ENCODE results near the gene GATA6.

Gene GATA6

DNA sequence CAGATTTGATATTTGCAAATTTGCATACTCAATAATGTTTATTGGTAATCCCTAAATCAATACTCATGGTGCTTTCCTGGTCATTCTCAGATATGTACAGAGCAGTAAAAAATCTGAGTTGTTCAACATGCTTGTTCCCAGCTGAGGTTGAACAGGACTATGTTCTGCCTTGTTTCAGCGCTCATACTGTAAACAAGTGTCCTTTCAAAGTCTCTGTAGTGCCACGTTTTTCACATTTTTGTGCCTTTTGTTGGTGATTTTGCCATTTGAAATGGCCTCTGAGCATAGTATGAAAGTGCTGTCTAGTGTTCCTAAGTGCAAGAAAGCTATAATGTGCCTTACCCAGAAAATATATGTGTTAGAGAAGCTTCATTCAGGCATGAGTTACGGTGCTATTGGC is 16.0 kb upstream of the GATA6 start:
- no peak for TF ChIP-seq KLF8 (tag by site-specific recombination; IDR thresholded peaks at IDR 0.05)
- TF ChIP-seq ZSCAN5A (tag by site-specific recombination; IDR thresholded peaks at IDR 0.05): no peak
- TF ChIP-seq ZEB2 (tag by site-specific recombination; IDR thresholded peaks at IDR 0.05): no peak
- TF ChIP-seq ZFP37 (tag by site-specific recombination; IDR thresholded peaks at IDR 0.05): no peak
- no peak for TF ChIP-seq BCL11B (tag by site-specific recombination; IDR thresholded peaks at IDR 0.05; ENCODE audit: low read depth)
- TF ChIP-seq ZNF266 (tag by site-specific recombination; IDR thresholded peaks at IDR 0.05; ENCODE audit: low read depth): no peak
- no peak for TF ChIP-seq ZBTB1 (tag by site-specific recombination; IDR thresholded peaks at IDR 0.05)
- no peak for TF ChIP-seq ZNF114 (tag by site-specific recombination; IDR thresholded peaks at IDR 0.05)
- TF ChIP-seq, protein P1, sequence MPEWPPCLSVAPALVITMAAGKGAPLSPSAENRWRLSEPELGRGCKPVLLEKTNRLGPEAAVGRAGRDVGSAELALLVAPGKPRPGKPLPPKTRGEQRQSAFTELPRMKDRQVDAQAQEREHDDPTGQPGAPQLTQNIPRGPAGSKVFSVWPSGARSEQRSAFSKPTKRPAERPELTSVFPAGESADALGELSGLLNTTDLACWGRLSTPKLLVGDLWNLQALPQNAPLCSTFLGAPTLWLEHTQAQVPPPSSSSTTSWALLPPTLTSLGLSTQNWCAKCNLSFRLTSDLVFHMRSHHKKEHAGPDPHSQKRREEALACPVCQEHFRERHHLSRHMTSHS (tag by site-specific recombination; IDR thresholded peaks at IDR 0.05): no peak
- POLR2A ChIA-PET: interaction anchor here (1.2 kb wide), 1 partner anchor 17 kb away, joined by 4 read pairs; no protein-coding TSS in a partner anchor
- H3K27ac ChIP-seq (ENCODE audit: extremely low read depth, low read depth, low read length): no peak overlapping the region
- H3K4me1 ChIP-seq (ENCODE audit: control insufficient read depth, insufficient read depth, low read length): no peaks in the 10 kb centered on the region
- no peak overlapping the region for H3K4me3 ChIP-seq (ENCODE audit: low read depth, low read length)
- H3K9me3 ChIP-seq (ENCODE audit: control insufficient read depth, insufficient read depth, low read depth, low read length): no peaks in the 10 kb centered on the region
- CTCF ChIA-PET: no interaction called here
- no peaks in the 10 kb centered on the region for H3K36me3 ChIP-seq (ENCODE audit: control insufficient read depth in 2 of 2, insufficient read depth in 1 of 2, low read length in 2 of 2)

DNA sequence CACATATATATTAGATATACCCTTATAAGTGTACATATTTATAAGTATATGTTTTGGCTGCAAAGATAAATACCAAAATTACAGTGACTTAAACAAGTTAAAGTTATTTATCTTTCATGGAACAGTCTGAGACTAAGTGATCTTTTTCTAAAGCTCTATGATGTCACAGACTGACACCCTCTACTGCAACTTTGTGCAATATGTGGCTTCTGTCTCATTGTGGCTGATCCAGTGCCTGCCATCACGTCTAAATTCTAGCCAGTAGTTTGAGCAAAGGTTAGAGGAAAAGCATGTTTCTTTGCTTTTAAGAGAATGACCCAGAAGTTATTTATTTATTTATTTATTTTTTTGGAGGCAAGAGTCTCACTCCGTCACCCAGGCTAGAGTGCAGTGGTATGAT is 13.8 kb upstream of the GATA6 start:
- ChIA-PET CTCF (interaction anchor here (0.7 to 1.1 kb wide), 4 partner anchors 158 to 1261 kb away, joined by 3 to 7 read pairs (median 3); no protein-coding TSS in a partner anchor), POLR2A (no interaction called here)
- Histone ChIP-seq H3K36me3 (ENCODE audit: control insufficient read depth in 2 of 2, insufficient read depth in 1 of 2, low read length in 2 of 2) (no peaks in the 10 kb centered on the region), H3K4me3 (ENCODE audit: low read depth, low read length) (no peak overlapping the region), H3K4me1 (ENCODE audit: control insufficient read depth, insufficient read depth, low read length) (no peaks in the 10 kb centered on the region; the same call in 1 of the 2 replicates), H3K9me3 (ENCODE audit: control insufficient read depth, insufficient read depth, low read depth, low read length) (no peaks in the 10 kb centered on the region), H3K27ac (ENCODE audit: extremely low read depth, low read depth, low read length) (no peak overlapping the region)
- TF ChIP-seq, protein P2, sequence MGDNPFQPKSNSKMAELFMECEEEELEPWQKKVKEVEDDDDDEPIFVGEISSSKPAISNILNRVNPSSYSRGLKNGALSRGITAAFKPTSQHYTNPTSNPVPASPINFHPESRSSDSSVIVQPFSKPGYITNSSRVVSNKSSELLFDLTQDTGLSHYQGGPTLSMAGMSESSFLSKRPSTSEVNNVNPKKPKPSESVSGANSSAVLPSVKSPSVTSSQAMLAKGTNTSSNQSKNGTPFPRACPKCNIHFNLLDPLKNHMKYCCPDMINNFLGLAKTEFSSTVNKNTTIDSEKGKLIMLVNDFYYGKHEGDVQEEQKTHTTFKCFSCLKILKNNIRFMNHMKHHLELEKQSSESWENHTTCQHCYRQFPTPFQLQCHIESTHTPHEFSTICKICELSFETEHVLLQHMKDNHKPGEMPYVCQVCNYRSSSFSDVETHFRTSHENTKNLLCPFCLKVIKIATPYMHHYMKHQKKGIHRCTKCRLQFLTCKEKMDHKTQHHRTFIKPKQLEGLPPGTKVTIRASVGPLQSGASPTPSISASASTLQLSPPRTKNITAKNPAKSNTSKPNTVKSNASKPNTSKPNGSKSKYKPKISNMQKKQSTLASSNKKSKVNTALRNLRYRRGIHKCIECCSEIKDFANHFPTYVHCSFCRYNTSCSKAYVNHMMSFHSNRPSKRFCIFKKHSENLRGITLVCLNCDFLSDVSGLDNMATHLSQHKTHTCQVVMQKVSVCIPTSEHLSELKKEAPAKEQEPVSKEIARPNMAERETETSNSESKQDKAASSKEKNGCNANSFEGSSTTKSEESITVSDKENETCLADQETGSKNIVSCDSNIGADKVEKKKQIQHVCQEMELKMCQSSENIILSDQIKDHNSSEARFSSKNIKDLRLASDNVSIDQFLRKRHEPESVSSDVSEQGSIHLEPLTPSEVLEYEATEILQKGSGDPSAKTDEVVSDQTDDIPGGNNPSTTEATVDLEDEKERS (tag by site-specific recombination; IDR thresholded peaks at IDR 0.05): no peak
- TF ChIP-seq, protein P3, sequence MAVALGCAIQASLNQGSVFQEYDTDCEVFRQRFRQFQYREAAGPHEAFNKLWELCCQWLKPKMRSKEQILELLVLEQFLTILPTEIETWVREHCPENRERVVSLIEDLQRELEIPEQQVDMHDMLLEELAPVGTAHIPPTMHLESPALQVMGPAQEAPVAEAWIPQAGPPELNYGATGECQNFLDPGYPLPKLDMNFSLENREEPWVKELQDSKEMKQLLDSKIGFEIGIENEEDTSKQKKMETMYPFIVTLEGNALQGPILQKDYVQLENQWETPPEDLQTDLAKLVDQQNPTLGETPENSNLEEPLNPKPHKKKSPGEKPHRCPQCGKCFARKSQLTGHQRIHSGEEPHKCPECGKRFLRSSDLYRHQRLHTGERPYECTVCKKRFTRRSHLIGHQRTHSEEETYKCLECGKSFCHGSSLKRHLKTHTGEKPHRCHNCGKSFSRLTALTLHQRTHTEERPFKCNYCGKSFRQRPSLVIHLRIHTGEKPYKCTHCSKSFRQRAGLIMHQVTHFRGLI (tag by site-specific recombination; IDR thresholded peaks at IDR 0.05): no peak
- TF ChIP-seq ZNF302 (tag by site-specific recombination; IDR thresholded peaks at IDR 0.05; ENCODE audit: low read depth): no peak
- TF ChIP-seq TCF7L2 (IDR thresholded peaks at IDR 0.05; ENCODE audit: borderline replicate concordance, low read depth, low read length): no peak
- no peak for TF ChIP-seq ZNF660 (tag by site-specific recombination; IDR thresholded peaks at IDR 0.05)
- TF ChIP-seq, protein P4, sequence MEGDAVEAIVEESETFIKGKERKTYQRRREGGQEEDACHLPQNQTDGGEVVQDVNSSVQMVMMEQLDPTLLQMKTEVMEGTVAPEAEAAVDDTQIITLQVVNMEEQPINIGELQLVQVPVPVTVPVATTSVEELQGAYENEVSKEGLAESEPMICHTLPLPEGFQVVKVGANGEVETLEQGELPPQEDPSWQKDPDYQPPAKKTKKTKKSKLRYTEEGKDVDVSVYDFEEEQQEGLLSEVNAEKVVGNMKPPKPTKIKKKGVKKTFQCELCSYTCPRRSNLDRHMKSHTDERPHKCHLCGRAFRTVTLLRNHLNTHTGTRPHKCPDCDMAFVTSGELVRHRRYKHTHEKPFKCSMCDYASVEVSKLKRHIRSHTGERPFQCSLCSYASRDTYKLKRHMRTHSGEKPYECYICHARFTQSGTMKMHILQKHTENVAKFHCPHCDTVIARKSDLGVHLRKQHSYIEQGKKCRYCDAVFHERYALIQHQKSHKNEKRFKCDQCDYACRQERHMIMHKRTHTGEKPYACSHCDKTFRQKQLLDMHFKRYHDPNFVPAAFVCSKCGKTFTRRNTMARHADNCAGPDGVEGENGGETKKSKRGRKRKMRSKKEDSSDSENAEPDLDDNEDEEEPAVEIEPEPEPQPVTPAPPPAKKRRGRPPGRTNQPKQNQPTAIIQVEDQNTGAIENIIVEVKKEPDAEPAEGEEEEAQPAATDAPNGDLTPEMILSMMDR (tag by site-specific recombination; IDR thresholded peaks at IDR 0.05): no peak
- no peak for TF ChIP-seq ZNF626 (tag by site-specific recombination; IDR thresholded peaks at IDR 0.05)
- no peak for TF ChIP-seq PATZ1 (tag by site-specific recombination; IDR thresholded peaks at IDR 0.05)
- no peak for TF ChIP-seq ZNF76 (tag by site-specific recombination; IDR thresholded peaks at IDR 0.05; ENCODE audit: borderline replicate concordance, low read depth)
- TF ChIP-seq ZNF521 (tag by site-specific recombination; IDR thresholded peaks at IDR 0.05): no peak
- TF ChIP-seq TSHZ1 (tag by site-specific recombination; IDR thresholded peaks at IDR 0.05; ENCODE audit: borderline replicate concordance): no peak

All from HEK293 (cell line).